SKM-1 treated with dmso at 0.1 percent for 144 hours (cell line): ENCODE results near the gene CUBN.

Experiments
- DNase-seq: peaks from one replicate; lab custom pipeline; 2025; ENCODE audit not compliant: unreplicated experiment; lab: John Stamatoyannopoulos, UW

The CUBN gene

DNA sequence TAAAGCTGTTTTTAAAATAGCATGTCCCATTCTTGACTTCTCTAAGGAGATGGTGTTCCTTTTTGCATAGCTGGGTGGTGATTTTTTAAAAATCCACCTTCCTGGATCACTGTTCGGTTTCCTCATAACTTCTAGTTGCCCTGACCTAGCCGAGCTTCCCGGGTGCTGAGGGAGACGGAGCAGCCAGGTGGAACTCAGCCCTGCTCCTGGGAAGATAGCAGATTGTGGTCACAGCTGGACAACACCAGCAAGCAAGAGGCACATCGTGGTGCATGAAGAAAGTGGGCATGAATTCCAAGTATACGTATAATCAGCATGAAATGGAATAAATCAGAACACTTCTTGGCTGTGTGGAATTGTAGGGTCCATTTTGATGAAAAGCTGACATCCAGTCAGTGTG, 238.9 kb downstream of the CUBN start:
- DNase-seq: no peak

DNA sequence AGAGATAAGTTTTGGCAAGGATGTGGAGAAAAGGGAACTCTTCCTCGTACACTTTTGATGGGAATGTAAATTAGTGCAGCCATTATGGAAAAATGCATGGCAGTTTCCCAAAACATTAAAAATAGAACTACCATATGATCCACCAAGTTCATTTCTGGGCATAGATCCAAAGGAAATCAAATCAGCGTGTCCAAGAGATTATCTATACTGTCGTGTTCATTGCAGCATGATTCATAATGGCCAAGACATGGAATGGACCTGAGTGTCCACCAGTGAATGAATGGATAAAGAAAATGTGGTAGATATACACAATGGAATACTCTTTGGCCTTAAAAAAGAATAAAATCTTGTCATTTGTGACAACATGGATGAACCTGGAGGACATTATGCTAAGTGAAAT, 242.0 kb downstream of the CUBN start:
- no peak for DNase-seq

DNA sequence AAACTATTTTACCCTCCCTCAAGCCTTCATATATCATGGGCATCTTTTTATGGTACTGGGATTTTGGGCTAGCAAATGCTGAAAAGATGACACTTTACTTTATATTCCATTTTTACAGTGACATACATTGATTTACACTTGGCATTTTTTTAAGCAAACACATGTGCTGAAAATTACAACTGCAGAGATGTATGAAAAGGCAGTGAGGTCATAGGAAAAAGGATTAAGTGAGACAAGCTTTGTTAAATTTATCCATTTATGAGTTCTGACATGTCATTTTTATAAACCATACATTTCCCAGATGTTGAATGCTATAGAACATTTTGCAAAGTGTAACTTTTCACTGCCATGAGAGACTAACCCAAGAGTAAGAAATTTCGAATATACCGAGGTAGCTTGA, 243.6 kb downstream of the CUBN start:
- DNase-seq: no peak

DNA sequence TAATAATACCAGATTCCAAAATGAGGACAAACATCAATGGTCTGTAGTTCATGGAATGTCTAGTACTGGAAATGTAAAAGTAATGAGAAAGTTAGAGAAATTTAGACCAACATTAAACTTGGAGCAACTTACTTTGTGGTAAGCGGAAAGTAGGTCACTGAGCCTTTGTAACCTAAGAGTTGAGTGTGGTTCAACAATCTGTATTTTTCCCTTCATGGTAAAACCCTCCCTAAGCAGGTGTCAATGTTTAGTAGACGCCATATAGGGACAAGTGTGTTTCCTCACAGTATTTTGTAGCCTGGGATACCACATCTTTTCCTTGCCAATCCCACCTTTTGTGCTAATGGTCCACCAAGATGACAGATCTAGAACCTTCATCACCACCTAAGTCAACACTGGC, 245.1 kb downstream of the CUBN start:
- no peak for DNase-seq

DNA sequence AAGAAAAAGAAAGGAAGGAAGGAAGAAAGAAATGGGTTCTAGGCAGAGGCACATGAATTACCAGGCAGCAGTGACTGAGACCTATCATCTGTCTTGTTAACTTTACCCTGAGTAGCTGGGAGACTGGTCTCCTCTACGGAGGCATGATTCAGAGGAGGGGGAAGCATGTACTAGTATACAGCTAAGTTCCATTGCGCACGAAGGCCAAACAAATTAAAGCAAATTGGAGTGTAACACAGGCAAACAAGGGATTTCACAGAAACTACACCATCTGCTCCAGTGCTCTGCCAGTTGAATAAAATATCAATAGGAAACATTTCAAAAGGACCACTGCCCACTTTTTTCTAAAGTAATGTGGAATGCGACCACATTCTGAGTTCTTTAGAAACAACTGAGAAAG, 246.5 kb downstream of the CUBN start:
- no peak for DNase-seq

DNA sequence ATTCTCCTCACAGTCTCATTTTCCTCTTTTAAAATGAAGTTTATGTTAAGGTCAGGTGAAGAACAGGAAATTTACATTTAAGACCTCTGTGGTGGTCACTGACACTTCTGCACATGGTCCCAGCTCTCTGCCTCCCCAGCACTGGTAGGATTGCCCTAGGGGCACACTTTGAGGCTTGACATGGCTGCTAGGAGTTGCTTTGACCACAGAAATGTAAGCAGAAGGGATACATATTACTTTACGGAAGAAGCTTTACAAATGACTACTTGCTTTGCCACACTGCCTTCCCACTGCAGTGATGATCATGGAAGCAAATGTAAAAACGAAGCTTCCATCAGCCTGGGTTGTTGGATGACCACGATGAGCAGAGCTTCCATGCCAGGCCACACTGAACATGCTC, 259.3 kb downstream of the CUBN start:
- DNase-seq: no peak

DNA sequence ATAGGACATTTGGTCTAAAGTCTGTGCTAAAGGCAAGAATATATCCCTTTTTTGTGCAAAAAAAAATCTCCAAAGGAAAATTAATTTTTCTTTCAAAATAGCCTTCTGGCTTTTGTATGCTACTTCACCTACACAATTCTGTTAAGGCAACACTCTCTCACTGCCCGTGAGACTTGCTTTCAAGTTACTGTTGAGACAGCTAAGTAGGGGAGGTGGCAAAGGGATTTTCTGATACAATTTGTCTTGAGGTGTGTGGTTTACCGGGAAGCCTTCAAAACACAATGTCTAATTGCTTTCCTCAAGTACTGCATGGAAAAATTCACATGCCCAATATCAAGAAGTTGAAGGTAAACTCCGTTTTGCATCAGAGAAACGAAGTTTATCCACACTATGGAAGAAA, 261.6 kb downstream of the CUBN start:
- DNase-seq: no peak

DNA sequence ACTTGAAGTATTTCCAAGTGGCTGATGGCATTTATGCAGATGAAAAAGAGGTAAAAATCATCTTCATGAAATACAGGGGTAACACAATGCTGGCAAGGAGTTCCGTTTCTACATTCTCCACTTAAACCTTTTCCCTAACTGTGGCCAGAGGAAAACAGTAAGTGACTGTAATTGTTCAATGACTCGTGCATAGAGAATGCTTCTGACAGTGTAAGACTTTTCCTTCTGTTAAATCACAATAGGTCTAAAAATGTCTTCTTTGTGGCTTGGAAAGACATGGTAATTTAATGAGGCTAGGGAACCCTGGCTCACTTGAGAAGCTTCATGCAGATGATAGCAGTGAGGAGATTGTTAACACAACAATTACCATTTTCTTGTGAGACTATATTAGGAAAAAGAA, 262.1 kb downstream of the CUBN start:
- no peak for DNase-seq

DNA sequence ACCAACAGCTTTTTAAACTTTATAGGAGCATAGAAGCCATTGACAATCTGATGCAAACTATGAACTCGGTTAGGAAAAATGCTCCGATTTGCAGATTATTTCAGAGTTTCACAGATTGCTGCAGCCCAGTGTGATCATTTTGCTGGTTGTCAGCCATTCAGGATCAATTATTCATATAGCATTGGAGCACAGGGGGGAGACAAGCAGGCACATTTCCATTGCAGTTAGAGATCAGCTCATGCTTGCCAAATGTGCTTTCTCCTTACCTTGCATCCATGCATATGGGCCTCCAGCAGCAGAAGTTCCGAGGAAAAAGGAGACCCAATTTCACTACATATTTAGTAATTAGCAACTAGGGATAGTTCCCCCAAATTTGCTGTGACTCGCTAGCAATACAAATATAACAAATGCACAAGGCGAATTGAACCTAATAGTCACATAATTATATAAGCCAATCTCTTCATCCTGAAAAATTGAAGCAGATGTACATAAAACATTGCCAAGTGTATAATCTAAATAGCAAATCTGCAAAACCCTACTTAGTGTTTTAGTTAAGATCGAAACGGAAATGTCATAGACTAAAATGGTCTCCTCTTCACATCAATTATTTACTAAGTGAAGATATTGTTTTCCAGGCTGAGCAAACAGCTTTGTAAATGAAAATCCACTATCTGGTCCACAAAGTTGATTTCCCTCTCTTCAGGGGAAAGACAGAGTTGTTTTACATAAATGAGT, 262.9 kb downstream of the CUBN start:
- DNase-seq: no peak

DNA sequence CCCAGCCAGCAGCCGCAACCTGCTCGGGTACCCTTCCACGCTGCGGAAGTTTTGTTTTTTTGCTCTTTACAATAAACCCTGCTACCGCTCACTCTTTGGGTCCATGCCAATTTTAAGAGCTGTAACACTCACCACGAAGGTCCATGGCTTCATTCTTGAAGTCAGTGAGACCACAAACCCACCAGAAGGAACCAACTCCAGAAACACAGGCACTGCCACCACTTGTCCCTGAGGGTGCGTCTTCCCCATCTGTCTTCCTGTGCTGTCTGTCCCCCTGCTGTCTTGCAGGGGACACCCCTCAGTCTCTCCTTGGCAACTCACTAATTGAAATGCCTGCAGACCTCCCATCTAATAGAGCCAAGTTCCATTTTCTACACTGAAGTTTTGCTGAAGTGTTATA, 263.8 kb downstream of the CUBN start:
- no peak for DNase-seq

DNA sequence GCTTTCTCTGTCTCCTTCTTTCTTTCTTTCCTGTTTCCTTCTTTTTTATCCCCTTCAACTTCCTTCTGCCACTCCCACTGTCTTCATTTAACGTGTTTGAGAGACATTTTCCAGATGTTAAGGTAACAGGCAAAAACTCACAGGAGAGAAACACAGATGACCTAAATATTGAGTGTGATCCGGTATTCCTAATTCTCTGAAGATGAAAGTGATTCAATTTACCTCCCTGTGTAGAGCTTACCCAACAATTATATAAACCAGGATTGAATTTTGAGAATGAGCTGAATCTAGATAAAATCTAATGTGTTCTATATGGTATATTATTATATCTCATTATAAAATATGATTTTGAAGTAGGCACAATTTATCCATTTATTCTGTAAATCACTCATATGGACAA, 265.8 kb downstream of the CUBN start:
- no peak for DNase-seq

DNA sequence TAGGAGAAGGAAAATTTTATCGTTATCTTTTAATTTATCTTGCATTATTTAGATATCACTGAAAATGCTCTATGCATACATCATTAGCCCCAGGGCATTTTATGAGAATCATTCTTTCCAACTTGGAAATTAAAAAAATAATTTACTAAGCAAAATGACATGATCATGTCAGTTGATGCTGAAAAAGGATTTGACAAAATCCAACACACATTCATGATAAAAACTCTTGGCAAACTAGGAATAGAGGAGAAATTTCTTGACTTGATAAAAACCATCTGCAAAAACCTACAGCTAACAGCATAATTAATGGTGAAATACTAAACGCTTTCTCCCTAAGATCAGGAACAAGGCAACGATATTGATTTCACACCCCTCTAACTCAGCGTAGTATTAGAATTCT, 272.2 kb downstream of the CUBN start:
- DNase-seq: no peak

DNA sequence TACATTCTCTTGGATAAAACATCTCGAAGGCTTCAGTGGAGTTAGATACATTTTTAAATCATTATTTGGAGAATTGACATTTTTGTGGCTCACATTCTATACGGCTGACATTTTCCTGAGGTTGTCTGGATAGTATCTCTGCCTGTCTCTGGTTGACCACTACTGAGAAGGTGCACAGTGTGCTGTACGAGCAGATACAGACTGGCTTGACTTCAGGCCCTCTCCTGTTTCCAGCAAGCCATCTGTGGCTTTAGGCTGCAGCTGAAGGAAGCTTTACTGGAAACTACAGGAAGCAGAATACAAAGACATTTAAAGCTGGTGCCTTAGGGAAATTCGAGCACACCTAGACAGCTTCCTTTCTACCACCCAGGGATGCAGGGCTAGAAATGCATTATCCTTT, 273.0 kb downstream of the CUBN start:
- DNase-seq: no peak

DNA sequence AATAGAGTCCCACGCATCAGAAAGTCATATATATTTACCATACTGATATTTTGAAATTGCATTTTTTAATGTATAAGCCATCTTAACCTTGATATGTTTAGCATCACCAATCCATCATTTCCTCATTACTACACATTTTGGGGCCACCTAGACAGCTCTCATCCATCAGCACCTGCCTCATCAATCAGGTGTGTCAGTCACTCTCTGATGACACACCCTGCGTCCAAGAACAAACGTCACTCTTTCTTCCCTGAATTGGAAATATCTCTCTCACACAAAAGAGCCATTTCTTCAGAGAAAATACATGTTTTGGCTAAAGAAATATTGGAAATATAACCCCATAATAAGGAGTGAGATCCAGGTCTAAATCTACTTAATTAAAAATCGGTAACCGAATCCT, 273.5 kb downstream of the CUBN start:
- no peak for DNase-seq

DNA sequence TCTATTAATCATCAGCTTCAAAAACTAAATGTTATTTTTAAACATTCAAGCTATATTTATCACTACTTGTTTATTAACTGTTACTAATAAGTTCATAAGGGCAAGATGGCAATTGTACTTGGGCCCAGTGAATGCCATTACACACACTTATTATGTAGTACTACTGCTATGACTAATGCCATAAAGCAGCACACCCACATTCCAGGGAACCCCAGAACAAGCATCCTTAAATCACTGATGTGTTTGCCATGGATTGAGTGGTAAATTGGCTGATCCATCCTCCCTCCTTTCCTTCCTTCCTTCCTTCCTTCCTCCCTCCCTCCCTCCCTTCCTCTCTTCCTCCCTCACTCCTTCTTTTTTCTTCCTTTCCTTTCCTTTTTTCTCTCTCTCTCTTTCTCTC, 275.0 kb downstream of the CUBN start:
- no peak for DNase-seq

DNA sequence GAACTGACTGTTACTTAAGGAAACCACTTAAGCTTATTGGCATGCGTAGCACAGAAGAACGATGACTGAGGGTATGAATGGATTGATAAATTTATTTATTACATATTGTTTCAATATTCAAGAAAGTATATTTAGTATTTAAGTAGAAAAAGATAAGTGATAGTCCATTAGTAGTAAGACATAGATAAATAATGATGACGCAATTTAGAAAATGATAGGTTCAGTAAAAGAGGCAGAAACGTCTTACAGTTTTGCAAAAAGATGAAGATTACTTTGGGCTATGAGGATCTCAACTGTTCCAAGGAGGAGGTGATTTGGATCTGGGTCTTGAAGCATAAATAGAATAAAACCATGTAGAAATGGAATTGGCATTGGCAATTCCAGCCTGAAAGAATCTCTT, 275.8 kb downstream of the CUBN start:
- no peak for DNase-seq

DNA sequence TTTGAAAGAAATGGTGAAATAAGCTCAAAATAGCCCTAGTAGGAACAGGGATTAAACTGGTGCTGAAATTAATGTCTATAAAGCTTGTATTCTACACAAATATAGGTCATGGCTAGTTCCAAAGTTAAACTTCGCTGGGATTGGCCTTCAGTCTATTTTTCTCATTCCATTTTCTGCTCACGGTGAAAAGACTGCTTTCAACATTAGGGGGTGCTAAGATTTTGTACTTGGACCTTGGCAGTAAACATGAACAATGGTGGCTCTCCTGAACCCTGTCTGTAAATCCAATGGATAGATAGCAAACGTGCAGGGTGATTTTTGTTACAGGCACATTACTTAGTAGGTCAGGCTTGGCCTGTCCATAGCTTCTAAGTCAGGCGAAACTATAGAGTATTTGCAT, 276.4 kb downstream of the CUBN start:
- peak; percentile 1 for DNase-seq

DNA sequence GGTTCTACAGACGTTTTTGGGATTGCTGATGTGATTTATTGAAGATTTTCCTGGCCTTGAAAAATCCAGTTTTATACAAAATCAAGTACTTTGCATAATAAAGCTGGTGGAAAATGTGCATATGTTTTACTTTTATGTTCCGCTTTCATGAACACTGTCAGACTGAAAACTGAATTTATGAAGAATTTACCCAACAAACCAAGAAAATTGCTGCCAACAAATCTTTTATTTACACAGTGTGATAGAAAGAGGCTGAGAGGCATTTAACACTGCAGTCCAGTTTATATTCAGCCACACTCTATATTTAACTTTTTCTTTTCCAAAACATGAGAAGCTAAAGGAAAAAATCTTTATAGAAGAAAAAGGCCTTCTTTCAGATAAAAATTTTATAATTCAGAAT, 277.0 kb downstream of the CUBN start:
- DNase-seq: no peak

DNA sequence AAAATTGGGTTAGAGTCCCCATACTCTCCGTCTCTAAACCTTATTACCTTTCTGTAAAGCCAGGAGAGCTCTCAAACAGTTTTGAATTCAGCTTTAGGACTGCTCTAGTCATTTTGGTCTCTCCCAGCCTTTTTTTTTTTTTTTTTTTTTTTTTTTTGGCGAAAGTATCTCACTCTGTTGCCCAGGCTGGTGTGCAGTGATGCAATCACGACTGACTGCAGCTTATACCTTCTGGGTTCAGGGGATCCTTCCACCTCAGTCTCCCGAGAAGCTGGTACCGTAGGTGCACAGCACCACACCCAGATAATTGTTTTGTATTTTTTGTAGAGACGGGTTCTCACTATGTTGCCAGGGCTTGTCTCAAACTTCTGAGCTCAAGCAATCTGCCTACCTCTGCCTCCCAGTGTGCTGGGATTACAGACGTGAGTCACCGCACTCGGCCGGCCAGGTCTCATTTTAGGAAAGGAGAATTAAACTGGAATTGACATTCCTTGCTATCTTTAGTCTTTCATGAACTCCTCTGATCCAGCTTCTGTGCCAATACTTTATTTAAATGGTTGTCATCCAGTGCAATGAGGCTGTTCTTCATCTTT, 281.0 kb downstream of the CUBN start:
- DNase-seq: no peak

DNA sequence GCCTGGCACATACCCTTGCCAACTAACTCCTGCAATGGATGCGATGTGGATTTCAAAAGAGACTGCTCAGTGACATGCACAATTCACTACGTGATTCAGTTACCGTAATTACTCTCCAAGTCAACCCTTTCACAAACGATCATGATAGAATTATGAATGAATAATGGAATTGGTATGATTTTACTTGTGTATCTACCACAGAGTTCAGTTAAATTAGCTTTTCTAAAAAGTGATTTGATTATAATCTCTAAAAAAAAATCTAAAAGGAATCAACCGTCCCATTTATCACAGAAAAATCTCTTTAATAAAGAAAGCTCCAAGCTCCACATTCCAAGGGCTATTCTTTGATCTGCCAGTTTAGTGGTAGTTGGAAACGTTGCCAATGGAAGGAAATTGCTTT, 282.0 kb downstream of the CUBN start:
- DNase-seq: no peak

DNA sequence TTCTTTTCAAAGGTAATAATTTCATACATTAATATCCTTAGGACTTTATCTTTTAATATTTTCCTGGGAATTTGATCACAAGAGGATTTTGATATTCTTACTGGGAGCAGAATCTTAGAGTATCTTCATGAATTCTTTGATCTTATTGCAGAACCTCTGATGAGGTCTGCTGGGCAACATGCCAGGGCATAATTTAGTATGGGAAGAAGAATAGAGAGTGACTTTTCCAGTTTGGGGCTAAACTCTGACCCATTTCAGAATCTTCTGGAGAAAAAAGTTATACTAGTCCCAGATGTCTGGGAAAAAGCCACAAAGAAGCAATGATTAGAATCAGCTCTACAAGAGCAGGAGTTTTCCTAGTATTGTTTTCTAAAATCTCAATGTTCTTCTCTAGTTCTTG, 284.4 kb downstream of the CUBN start:
- no peak for DNase-seq

DNA sequence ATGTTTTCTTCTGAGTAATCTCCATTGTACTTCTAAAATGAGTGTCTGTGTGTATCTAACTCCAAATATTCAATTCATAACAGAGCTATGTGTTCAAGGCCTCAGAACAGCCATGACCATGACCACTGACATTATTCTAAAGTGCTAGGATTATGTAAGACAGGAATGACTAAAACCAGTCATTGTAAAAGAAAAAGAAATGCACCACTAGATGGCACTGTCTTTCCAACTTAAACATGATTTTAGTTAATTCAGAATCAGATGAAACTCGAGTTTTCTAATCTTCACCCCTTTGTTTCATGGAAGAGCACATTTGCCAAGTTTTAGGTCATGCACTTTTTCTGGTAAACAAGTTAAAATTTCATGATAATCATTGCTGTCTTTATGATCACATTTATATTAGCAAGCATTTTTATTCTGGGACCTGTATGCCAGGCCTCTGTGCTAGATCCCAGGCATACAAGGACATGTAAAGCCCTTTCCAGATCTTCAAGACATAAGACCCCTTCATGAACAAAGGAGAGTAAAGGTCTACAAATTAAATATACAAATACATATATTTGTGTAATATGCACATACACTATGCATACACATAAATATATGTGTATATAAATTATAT, 286.2 kb downstream of the CUBN start:
- DNase-seq: no peak

DNA sequence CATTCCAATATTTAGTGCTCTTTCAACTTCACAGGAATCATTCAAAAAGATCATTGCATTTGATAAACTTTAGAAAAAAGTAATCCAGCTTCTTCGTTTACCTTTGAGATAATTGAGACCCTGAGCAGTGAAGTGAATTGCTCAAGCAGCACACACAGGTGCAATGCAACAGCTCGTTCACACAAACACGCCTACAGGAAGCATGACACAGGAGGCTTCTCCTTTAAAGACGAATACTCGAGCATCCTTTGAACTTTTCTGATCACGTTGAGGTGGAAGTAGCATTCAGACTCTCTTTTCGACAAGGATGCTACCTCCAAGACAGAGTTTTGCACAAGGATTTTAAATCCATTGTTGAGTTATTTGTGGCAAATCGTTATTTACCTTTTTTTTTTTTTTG, 294.4 kb downstream of the CUBN start:
- no peak for DNase-seq
